H9 (cell line): ENCODE results near the gene ADAMTS16. TPM values are rescaled to one million over a fixed set of nuclear protein-coding genes. Genes with fewer than 3 reads are reported as not detected.

ENCODE experiments used
- DNase-seq: peaks from one replicate; pipeline ENCODE4 v3.0.0-alpha.2; 2017
- H2AFZ ChIP-seq: one replicate; pipeline ENCODE4 v1.6.1; 2013; ENCODE audit warnings: mild to moderate bottlenecking, low read length, control low read depth, moderate library complexity
- H2AK5ac ChIP-seq: 2 replicates; pipeline ENCODE4 v1.6.1; 2013; ENCODE audit warnings: low read length, control low read depth, mixed read lengths; ENCODE audit not compliant: insufficient read length
- H2BK120ac ChIP-seq: one replicate; pipeline ENCODE4 v1.6.1; 2013; ENCODE audit warnings: low read depth, mild to moderate bottlenecking, low read length, control low read depth, inconsistent platforms; ENCODE audit not compliant: poor library complexity, severe bottlenecking
- H2BK12ac ChIP-seq: 2 replicates; pipeline ENCODE4 v1.6.1; 2013; ENCODE audit warnings: low read length, control low read depth, mixed read lengths, low read depth; ENCODE audit not compliant: insufficient read length
- H2BK15ac ChIP-seq: 2 replicates; pipeline ENCODE4 v1.6.1; 2013; ENCODE audit warnings: low read depth, low read length, control low read depth
- H2BK20ac ChIP-seq: one replicate; pipeline ENCODE4 v1.6.1; 2013; ENCODE audit warnings: low read depth, mild to moderate bottlenecking, low read length, control low read depth, inconsistent platforms; ENCODE audit not compliant: poor library complexity, severe bottlenecking
- H2BK5ac ChIP-seq: 2 replicates; pipeline ENCODE4 v1.6.1; 2013; ENCODE audit warnings: low read length, control low read depth, mixed read lengths; ENCODE audit not compliant: insufficient read length
- H3K14ac ChIP-seq: 2 replicates; pipeline ENCODE4 v1.6.1; 2013; ENCODE audit warnings: low read length, control low read depth; ENCODE audit not compliant: insufficient read depth
- H3K18ac ChIP-seq: 2 replicates; pipeline ENCODE4 v1.6.1; 2013; ENCODE audit warnings: low read depth, mild to moderate bottlenecking, mixed read lengths, low read length, control low read depth; ENCODE audit not compliant: insufficient read length
- H3K23ac ChIP-seq: 2 replicates; pipeline ENCODE4 v1.6.1; 2013; ENCODE audit warnings: low read length, control low read depth, mixed read lengths, low read depth; ENCODE audit not compliant: insufficient read length
- H3K23me2 ChIP-seq: 2 replicates; pipeline ENCODE4 v1.6.1; 2013; ENCODE audit warnings: low read depth, mild to moderate bottlenecking, mixed read lengths, low read length, control low read depth; ENCODE audit not compliant: insufficient read length, poor library complexity, severe bottlenecking
- H3K27ac ChIP-seq: 2 replicates; pipeline ENCODE4 v1.5.1; 2013; ENCODE audit warnings: low read length, control low read depth, mixed read lengths, low read depth; ENCODE audit not compliant: insufficient read length
- H3K27me3 ChIP-seq: 2 replicates; pipeline ENCODE4 v1.6.1; 2013; ENCODE audit warnings: low read length, control low read depth, inconsistent platforms; ENCODE audit not compliant: insufficient read depth
- H3K4ac ChIP-seq: 2 replicates; pipeline ENCODE4 v1.6.1; 2013; ENCODE audit warnings: low read depth, mild to moderate bottlenecking, control low read depth, inconsistent platforms, low read length, moderate library complexity
- H3K4me1 ChIP-seq: 2 replicates; pipeline ENCODE4 v1.6.1; 2013; ENCODE audit warnings: low read length, control low read depth, inconsistent platforms; ENCODE audit not compliant: insufficient read depth
- H3K4me2 ChIP-seq: 2 replicates; pipeline ENCODE4 v1.6.1; 2013; ENCODE audit warnings: low read length, control low read depth, mixed read lengths; ENCODE audit not compliant: insufficient read length, insufficient read depth
- H3K56ac ChIP-seq: 2 replicates; pipeline ENCODE4 v1.6.1; 2013; ENCODE audit warnings: low read depth, mild to moderate bottlenecking, mixed read lengths, low read length, control low read depth; ENCODE audit not compliant: insufficient read length
- H3K79me1 ChIP-seq: 2 replicates; pipeline ENCODE4 v1.6.1; 2013; ENCODE audit warnings: low read depth, mild to moderate bottlenecking, moderate library complexity, low read length, control low read depth, inconsistent platforms; ENCODE audit not compliant: insufficient read depth, poor library complexity, severe bottlenecking
- H3K79me2 ChIP-seq: 2 replicates; pipeline ENCODE4 v1.6.1; 2013; ENCODE audit warnings: low read length, control low read depth, inconsistent platforms; ENCODE audit not compliant: insufficient read depth
- H3K9ac ChIP-seq: 2 replicates; pipeline ENCODE4 v1.6.1; 2013; ENCODE audit warnings: low read length, control low read depth, mixed read lengths; ENCODE audit not compliant: insufficient read length; ENCODE audit errors: extremely low read depth
- H3K9me3 ChIP-seq: one replicate; pipeline ENCODE4 v1.6.1; 2013; ENCODE audit warnings: low read depth, low read length, inconsistent platforms; ENCODE audit not compliant: control insufficient read depth
- H3T11ph ChIP-seq: one replicate; pipeline ENCODE4 v1.6.1; 2013; ENCODE audit warnings: mild to moderate bottlenecking, low read length, control low read depth, inconsistent platforms
- H4K20me1 ChIP-seq: one replicate; pipeline ENCODE4 v1.6.1; 2013; ENCODE audit not compliant: control insufficient read depth, insufficient read length, insufficient read depth
- H4K5ac ChIP-seq: 2 replicates; pipeline ENCODE4 v1.6.1; 2013; ENCODE audit warnings: low read depth, mild to moderate bottlenecking, mixed read lengths, low read length, control low read depth; ENCODE audit not compliant: insufficient read length
- H4K8ac ChIP-seq: replicated peaks from 2 replicates; pipeline ENCODE4 v1.6.1; 2013; ENCODE audit warnings: low read length, control low read depth, mixed read lengths, low read depth; ENCODE audit not compliant: insufficient read length
- H4K91ac ChIP-seq: 2 replicates; pipeline ENCODE4 v1.6.1; 2013; ENCODE audit warnings: low read depth, mild to moderate bottlenecking, moderate library complexity, mixed read lengths, low read length, control low read depth; ENCODE audit not compliant: insufficient read length
- H3K27ac Mint-ChIP-seq, 3 experiments: 2 replicates in 2 of 3; 3 replicates in 1 of 3; pipeline ENCODE4 v1.8.0; 2020 to 2021; ENCODE audit warnings: mixed read lengths in 3 of 3, mild to moderate bottlenecking in 1 of 3, moderate library complexity in 1 of 3
- H3K27me3 Mint-ChIP-seq: 2 replicates; pipeline ENCODE4 v1.8.0; 2021; ENCODE audit warnings: low read depth, mild to moderate bottlenecking, moderate library complexity, mixed read lengths
- H3K36me3 Mint-ChIP-seq, 3 experiments: 2 replicates in 2 of 3; 3 replicates in 1 of 3; pipeline ENCODE4 v1.8.0; 2020 to 2021; ENCODE audit warnings: low read depth in 3 of 3, mixed read lengths in 3 of 3; ENCODE audit not compliant: insufficient read depth in 1 of 3
- H3K4me1 Mint-ChIP-seq, 2 experiments: 2 replicates each; pipeline ENCODE4 v1.8.0; 2020; ENCODE audit warnings: mixed read lengths in 2 of 2
- H3K4me3 Mint-ChIP-seq, 2 experiments: 2 replicates in 1 of 2; 3 replicates in 1 of 2; pipeline ENCODE4 v1.8.0; 2020 to 2021; ENCODE audit warnings: mild to moderate bottlenecking in 2 of 2, mixed read lengths in 2 of 2, moderate library complexity in 1 of 2
- H3K9me3 Mint-ChIP-seq, 2 experiments: 2 replicates in 1 of 2; 3 replicates in 1 of 2; pipeline ENCODE4 v1.8.0; 2020; ENCODE audit warnings: mild to moderate bottlenecking in 2 of 2, mixed read lengths in 2 of 2, moderate library complexity in 1 of 2
- WGBS: extraction: QIAGEN DNeasy Blood & Tissue Kit; methylation state at CpG from one replicate; pipeline ENCODE4 v1.1.7; 2013; ENCODE audit warnings: missing lambda C conversion rate, low lambda C conversion rate, mixed read lengths; ENCODE audit not compliant: insufficient read length; ENCODE audit errors: extremely low coverage; 5-methylcytosine and 5-hydroxymethylcytosine counted together
- total RNA-seq: library from RNA; stranded (reverse); gene quantifications from 2 replicates; pipeline ENCODE4 v1.2.1, GENCODE V29; 2021
- TF ChIP-seq, protein P1 (sequence below): fragments of 200-600 bp; sonication (generic); conservative IDR thresholded peaks from 3 replicates; pipeline ENCODE4 v1.8.0; 2021; ENCODE audit warnings: antibody characterized with exemption, mild to moderate bottlenecking

ADAMTS16 gene
- total RNA-seq, 1 experiment from 2014 or later: 4.5 TPM

DNA sequence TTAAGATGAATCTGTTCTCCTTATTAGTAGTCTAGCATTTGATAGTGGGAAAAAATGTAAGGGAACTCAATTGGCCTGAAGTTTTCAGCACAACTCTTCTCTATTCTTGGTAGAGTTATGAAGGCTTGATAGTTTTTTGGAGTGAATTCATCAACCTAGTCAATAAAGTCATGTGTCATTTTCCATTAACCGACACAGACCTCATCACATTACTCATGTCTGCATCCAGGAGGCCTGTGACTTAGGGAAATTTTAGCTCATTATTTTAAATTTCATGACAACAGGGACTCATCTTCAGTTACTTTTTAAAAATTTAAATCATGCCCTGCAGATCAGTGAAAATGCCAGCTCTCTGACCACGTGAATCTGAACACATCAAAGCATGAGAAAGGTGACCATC, 63.3 kb downstream of the ADAMTS16 start:
- Histone ChIP-seq H2AK5ac (no peak overlapping the region), H3K9me3 (no peaks in the 10 kb centered on the region), H4K8ac (no peak overlapping the region), H3K9ac (no peak overlapping the region), H3K18ac (no peak overlapping the region), H3K27me3 (no peaks in the 10 kb centered on the region), H3K23ac (no peak overlapping the region), H3K14ac (no peak overlapping the region), H3K23me2 (no peaks in the 10 kb centered on the region), H4K91ac (no peak overlapping the region), H3K4me1 (peaks cover 7% of the 10 kb centered on the region), H2BK5ac (no peak overlapping the region), H3K79me2 (no peaks in the 10 kb centered on the region), H3T11ph (no peak overlapping the region), H2BK120ac (no peak overlapping the region), H3K4ac (no peak overlapping the region), H4K5ac (no peak overlapping the region), H2AFZ (no peak overlapping the region), H3K56ac (no peak overlapping the region), H3K27ac (no peak overlapping the region), H3K79me1 (no peaks in the 10 kb centered on the region), H2BK20ac (no peak overlapping the region), H2BK12ac (no peak overlapping the region), H3K4me2 (no peak overlapping the region), H4K20me1 (no peaks in the 10 kb centered on the region), H2BK15ac (no peak overlapping the region)
- no peak for DNase-seq
- TF ChIP-seq, protein P1, sequence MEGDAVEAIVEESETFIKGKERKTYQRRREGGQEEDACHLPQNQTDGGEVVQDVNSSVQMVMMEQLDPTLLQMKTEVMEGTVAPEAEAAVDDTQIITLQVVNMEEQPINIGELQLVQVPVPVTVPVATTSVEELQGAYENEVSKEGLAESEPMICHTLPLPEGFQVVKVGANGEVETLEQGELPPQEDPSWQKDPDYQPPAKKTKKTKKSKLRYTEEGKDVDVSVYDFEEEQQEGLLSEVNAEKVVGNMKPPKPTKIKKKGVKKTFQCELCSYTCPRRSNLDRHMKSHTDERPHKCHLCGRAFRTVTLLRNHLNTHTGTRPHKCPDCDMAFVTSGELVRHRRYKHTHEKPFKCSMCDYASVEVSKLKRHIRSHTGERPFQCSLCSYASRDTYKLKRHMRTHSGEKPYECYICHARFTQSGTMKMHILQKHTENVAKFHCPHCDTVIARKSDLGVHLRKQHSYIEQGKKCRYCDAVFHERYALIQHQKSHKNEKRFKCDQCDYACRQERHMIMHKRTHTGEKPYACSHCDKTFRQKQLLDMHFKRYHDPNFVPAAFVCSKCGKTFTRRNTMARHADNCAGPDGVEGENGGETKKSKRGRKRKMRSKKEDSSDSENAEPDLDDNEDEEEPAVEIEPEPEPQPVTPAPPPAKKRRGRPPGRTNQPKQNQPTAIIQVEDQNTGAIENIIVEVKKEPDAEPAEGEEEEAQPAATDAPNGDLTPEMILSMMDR: no peak
- H3K4me1 Mint-ChIP-seq: peaks cover 23% of the 10 kb centered on the region in 2 experiments
- H3K27me3 Mint-ChIP-seq: peaks cover 7% of the 10 kb centered on the region
- peaks cover 0 to 8% (median 8%) of the 10 kb centered on the region in 3 experiments; a peak in 5 of 7 replicates for H3K36me3 Mint-ChIP-seq
- WGBS: no CpG with 5 or more reads among the region's 2 CpGs
- H3K9me3 Mint-ChIP-seq: peaks cover 0 to 3% of the 10 kb centered on the region in 2 experiments; a peak in 2 of 5 replicates
- no peak overlapping the region for H3K4me3 Mint-ChIP-seq
- H3K27ac Mint-ChIP-seq: no peak overlapping the region
